CD4-positive, alpha-beta T cell treated with Interleukin-6 at 100 ng/mL for 8 hours (primary cell): Measurements from ENCODE around the gene NCAPD3.
"Not testable (repeated sequence)": the region's sequence is repeated elsewhere in the genome, so short reads cannot be mapped to it uniquely, and the experiment has no call there.

Experiments
- DNase-seq: peaks from one replicate; pipeline ENCODE4 v3.0.0-alpha.2; 2020; ENCODE audit warnings: mixed read lengths, low spot score

Gene NCAPD3

DNA sequence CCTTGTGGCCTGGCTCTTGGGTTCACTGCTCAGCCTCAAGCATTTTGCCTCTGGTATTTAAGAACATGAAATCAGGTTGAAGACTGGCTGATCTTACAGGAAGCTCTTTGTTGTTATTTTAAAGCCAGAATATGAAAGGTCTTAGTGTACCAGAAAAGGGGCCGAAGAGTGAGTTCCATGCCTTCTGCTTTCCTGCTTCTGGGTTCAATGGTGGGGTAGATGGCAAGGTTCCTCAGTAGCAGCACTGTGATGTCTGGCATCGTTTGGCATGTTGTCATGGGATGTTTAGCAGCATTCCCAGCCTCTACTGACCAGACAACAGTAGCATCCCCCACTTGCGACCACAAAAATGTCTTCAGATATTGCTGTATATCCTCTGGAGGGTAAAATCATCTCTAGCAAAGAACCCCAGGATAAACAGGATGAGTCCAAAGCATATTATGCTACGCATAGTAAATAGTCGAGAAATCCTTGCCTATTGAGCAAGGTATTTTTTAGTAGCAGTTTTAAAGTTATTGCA, 3.1 kb upstream of the NCAPD3 start:
- DNase-seq = no peak

DNA sequence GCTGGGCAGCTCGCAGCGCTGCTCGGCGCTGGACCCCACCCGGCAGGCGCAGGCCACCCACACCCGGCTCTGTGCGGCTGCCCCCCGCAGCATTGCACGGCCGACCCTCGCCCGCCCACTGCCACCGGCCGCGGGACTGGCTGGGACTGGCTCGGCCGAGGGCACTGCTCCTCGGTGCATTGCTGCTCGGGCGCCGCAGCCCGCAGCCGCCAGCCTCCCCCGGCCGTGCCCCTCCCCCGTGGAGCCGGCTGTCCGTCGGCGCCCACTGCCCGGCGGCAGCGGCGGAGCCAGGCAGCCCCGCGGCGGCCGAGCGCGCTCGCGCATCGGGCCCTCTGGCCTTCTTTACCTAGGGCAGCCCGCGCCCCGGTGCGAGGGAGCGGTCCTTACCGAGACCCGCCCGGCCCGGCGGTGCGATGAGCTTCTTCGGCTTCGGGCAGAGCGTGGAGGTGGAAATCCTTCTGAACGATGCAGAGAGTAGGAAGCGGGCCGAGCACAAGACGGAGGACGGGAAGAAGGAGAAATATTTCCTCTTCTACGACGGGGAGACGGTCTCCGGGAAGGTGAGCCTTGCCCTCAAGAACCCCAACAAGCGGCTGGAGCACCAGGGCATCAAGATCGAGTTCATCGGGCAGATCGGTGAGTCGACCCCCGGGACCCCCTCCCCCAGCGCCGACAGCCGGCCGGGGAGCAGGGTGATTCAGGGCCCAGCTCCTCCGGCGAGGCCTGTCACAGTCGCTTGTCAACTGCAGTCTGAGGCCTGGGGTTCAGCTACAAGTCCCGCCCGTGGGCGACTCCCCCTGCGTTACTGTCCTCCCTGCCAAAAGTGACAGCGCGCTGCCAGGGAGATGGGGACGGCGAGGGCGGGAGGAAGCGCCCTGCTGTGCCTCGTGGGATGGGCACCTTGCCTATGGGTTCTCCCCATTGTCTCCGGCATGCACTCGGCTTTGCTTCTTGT, 1.2 kb upstream of the NCAPD3 start:
- peak; percentile 47 for DNase-seq

DNA sequence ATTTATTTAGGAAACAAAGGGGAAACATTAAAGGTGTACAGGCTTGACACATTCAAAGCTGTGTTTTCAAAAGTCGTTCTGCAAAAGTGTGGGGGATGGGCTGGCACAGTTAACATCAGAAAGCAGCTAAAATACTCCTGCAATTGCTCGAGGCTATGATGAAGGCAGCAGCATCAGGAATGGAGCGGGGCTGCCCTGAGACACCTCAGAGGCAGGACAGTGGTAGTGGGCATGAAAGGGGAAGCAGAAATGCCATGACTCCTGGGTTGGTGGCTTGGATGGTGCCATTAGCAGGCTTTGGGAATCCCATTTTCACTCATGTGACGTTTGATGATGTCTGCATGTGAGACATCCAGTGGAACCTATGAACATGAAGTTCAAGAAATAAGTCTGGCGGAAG, 646 bp downstream of the NCAPD3 start:
- DNase-seq = no peak

DNA sequence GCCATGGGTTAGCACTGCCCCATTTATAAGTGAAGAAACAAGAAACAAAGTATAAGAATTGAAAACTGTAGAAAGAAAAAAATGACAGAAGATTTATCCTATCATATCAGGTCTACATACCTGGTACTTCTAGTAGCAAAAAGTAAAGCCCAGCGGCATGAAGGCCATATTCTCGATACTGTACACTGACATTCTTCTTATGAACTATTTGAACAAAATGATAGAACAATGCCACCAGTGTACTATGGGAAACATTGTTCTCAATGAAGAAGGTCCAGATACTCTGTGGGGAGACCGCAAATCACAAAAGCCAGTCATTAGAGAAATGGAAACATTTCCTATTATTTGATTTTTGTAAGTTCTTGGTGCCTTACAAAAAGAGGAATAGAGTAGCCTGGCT, 7.0 kb downstream of the NCAPD3 start:
- no peak for DNase-seq

DNA sequence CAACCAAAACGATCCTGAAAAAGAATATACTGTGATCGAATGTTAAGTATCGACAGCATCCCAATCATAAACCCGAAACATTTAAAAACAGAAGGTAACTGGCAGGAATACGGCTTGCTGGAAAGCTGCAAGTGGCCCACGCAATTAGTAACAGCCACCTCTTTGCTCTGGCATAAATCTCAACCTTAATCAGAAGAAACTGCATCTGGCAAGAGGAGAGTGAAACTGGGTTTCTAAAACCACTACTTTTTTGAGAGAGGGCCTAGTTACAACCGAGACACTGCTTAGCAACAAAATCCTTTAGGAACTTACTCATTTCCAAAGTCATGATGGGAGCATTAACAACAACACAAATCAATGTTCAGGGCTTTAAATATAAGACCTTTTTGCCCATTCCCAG, 7.9 kb downstream of the NCAPD3 start:
- DNase-seq = no peak

DNA sequence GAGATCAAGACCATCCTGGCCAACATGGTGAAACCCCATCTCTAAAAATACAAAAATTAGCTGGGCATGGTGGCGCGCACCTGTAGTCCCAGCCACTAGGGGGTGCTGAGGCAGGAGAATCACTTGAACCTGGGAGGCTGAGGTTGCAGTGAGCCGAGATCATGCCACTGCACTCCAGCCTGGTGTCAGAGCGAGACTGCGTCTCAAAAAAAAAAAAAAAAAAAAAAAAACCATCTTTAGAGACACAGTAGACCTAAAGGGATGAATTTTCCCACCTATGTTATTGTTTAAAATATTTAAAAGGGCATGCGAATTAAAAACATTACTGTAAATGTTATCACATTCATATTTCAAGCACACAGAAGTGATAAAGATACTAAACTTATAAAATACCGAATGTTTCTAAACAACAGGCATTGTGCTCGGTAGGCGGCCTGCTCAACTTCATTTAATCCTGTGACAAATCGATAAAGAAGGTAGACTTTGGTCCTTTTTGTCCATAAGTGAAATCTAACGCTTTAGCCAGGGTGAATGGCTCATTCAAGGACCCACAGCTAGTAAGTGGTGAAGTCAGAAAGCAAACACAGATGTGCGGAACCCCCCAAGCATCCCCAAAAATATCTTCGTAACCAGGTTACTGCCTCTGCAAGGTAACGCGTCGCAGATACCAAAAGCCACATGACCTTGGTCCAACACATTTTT, 16.1 kb downstream of the NCAPD3 start:
- DNase-seq = peak; percentile 48

DNA sequence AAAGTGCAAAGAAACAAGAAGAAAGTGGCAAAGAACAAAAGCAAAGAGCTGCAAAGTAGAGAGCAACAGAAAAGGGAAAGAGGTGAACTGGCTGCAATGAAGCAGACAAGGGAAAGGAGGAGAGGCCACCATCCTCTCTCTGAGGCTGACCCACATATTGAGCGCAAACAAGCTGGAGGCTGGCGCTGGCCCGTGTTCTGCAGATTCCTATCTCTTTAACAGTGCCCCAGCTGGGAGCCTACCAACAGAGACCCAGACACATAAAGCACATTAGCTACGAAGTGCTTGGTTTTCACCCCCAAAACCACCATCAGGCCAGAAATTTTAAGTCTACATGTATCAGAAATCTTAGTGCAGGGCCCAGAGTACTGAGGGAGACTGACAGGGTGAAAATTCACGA, 17.6 kb downstream of the NCAPD3 start:
- no peak for DNase-seq

DNA sequence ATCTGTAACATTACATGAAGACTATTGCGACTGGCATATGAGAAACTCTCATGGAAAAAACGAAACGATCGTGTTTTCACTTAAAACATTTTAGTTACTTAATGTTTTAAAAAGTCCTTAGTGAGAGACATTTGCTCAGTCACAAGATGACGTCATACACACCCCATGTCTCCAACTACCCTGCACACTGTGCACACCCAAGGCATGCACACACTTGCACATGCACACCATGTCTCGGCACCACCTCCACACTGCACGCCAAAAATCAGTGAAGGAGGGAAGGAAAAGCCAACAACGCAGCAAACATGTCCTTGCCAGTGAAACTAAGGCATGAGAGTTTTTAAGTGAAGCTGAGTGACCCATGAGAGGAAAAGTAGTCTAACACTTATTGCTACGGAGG, 18.0 kb downstream of the NCAPD3 start:
- no peak for DNase-seq

DNA sequence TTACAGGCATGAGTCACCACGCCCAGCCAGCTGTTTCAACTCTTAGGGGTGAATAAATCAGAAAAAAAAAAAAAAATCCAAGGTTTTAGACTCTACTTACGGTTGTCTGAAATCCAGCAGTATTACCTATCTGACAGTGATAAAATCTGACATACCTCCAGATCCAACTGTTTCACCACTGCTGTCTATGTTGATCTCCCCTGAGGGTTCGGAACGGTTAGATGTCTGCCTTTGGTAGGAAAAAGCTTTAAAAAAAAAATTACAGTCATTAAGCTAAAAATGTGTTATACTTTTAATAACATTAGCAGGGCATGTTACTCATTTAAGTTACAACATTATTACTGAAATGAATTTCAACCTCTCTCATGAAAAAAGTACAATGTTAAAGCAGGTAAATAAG, 21.1 kb downstream of the NCAPD3 start:
- no peak for DNase-seq

DNA sequence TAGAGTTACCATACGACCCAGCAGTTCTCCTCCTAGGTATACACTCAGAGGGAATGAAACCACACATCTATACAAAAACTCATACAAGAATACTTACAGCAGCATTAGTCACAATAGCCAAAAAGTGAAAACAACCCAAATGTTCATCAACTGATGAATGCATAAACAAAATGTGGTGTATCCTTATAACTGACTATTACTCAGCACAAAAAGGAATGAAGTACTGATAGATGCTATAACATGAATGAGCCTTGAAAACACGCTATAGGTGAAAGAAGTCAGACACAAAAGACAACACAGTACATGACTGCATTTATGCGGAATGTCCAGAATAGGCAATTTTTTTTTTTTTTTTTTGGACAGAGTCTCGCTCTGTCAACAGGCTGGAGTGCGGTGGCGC, 23.1 kb downstream of the NCAPD3 start:
- no peak for DNase-seq

DNA sequence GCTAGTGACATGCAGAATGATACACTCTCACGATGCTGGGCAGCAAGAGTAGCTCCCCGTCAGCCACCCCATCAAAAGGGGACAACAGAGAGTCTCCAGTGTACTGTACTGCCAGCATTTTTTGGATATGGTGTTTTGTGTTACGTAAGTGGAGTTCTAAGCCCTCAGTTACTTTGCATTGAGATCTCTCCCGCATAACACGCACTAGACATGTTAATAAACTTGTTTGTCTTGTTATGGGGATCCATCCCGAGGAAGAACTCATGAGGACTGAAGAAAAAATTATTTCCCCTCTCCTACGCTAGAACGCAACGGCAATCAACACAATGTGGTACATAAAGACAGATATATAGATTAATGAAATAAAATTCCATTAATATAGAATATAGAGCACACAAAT, 24.2 kb downstream of the NCAPD3 start:
- DNase-seq = no peak

DNA sequence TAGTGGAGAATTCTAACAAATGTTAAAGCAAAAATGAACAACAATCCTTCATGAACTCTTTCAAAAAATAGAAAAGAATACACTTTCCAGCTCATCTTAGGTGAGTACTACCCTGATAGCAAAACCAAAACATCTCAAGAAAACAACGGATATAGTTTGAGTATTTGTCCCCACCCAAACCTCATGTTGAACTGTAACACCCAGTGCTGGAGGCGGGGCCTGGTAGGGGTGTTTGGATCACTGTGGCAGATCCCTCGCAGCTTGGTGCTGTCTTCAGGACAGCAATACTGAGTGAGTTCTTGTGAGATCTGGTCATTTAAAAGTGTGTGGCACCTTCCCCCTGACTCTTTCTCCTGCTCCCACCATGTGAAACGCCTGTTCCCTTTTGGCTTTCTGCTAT, 27.0 kb downstream of the NCAPD3 start:
- DNase-seq = peak; percentile 18

DNA sequence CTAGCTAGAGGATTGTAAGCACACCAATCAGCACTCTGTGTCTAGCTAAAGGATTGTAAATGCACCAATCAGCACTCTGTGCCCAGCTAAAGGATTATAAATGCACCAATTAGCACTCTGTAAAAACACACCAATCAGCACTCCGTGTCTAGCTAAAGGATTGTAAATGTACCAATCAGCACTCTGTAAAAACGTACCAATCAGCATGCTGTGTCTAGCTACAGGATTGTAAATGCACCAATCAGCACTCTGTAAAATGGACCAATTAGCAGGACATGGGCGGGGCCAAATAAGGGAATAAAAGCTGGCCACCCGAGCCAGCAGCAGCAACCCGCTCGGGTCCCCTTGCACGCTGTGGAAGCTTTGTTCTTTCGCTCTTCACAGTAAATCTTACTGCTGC, 35.7 kb downstream of the NCAPD3 start:
- DNase-seq = not testable (repeated sequence)

DNA sequence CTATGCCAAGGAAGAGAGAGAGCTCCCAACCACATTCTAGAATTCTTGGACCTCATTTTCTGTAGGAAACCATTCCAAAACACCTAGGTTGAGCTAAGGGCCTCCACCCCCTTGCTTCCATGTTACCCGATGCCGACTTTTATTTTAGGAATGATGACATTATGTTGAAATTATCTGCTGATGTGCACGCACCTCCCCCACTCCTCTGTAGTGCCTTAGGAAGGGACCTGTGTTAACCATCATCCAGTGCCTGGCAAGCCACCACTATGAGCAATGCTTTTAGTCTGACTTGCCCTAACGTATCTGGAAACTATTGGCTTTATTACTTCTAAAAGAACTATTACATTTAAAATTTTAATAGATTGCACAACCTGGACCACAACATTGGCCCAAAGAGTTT, 42.1 kb downstream of the NCAPD3 start:
- DNase-seq = no peak

DNA sequence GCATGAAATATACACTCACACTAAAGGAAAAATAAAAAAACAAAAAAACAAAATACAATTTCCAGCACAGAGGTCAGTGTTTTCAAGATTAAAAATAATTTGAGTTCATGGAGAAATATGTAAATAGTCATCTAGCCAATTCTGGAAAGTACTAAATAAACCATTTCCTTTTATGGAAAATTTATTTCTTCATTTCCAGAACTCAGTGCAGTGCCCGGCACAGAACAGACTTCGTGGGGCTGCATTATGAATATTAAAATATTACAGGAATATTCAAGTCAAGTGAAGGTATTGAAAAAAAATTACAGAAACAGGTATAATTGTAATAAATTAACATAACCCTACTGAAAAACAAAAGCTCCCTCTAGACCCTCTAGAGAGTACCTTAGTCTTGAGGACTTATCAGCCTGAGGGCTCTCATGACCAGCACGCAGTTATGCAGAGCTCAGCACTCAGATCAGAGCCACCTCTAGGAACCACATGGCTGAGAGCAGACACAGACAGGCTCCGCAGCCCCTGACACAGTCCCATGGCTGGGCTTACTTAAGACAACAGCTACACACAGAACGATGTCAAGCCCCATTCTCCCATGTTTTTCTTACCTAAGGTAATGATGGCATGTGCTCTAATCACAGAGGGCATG, 45.6 kb downstream of the NCAPD3 start:
- no peak for DNase-seq

DNA sequence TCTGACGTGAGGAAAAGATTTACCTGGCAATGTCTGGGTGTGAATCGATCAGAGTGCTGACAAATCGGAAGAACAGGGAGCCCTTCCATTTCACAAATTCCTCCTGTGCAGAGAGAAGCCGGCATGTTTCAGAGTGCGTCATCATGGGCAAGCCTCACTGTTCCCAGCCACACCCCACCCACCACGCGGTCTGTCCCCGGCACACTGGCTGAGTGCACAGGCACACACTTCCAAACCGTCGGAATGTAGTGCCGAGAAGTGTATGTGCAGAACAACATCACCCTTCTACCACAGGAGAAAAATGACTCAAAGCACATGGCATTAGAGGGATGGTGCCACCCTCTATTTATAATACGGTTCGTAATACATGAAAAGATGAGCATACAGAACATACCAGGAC, 47.5 kb downstream of the NCAPD3 start:
- no peak for DNase-seq

DNA sequence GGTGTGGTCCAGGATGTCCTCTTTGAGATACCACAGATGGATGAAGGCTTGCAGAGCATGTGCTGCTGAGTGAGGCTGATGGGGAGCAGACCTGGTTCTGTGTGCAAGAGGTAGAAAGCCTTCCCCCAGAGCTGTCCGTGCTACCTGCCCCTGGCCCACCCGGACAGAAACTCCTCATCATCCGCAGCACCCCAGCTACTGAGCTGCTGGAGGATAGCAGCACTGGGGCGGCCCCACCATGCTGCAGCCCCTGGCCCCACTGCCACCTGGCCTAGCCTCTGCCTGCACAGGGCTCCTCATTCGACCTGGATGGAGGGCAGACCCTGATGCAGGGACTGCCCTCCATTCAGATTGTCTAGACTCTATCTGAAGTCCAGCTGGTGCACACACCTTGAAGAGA, 50.5 kb downstream of the NCAPD3 start:
- DNase-seq = no peak

DNA sequence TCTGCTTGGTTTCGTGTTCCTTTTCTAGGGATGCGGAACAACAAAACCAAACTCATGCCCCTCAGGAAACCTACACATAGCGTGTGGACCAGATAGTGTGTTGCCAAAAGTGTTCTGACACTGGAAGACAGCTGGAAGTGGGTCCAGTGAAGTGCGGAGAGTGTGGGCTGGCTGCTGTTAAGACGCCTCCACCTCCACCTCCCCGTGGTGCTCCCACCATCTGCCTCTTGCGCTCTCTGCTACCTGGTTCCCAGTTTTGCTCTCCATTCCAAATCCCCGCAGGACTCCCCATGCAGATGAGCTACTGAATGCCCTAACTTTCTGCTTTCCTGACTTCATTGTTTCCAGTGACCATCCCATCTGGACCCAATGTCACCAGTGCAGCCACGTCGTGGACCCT, 51.8 kb downstream of the NCAPD3 start:
- no peak for DNase-seq

DNA sequence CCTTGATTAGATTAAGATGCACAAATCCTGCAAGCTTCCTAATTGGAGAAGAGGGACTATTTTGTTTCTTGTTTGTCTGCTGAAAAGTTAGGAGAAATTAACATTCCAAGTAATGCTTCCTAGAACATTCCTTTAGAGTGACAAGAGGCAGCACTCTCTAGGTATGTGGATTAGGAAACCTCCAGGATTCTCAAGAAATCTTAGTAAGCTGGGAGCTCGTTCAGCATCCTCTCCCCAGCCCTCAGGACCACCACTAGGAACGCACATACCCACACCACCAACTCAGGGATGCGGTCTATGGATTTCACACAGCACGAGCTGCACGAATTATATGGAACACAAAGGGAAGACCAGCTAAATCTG, 52.9 kb downstream of the NCAPD3 start:
- DNase-seq = no peak

DNA sequence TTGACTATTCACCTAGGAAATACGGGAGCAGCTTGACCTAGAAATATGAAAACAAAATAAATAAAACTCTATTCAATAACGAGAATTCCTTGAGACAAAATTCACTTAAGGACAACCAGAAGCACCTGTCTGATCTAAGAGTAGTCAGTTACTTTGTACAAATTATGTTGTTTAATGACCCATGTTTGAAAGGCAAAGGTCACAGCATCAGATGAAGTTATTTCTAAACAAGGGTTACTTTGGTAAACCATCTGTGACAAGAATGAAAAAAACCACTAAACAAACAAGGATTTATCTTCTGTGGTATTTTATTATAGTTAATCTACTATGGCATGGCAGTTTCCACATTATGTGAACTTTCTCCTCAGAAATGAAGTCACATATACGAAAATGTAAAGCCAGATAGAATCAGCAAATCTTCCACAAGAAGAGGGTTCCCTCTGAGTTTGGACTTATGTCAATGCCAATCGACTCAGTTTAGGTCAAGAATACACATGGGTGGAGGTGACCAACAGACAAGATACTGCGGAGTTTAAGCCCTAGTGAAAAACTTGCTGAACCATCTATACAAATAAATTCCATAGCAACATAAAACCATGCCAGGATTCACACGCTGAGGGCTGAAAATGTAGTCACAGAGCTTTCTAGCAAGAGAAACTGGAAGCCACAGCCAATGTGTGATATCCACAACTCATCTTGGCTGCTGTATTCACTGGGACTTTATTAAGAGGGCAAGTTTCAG, 53.4 kb downstream of the NCAPD3 start:
- no peak for DNase-seq

DNA sequence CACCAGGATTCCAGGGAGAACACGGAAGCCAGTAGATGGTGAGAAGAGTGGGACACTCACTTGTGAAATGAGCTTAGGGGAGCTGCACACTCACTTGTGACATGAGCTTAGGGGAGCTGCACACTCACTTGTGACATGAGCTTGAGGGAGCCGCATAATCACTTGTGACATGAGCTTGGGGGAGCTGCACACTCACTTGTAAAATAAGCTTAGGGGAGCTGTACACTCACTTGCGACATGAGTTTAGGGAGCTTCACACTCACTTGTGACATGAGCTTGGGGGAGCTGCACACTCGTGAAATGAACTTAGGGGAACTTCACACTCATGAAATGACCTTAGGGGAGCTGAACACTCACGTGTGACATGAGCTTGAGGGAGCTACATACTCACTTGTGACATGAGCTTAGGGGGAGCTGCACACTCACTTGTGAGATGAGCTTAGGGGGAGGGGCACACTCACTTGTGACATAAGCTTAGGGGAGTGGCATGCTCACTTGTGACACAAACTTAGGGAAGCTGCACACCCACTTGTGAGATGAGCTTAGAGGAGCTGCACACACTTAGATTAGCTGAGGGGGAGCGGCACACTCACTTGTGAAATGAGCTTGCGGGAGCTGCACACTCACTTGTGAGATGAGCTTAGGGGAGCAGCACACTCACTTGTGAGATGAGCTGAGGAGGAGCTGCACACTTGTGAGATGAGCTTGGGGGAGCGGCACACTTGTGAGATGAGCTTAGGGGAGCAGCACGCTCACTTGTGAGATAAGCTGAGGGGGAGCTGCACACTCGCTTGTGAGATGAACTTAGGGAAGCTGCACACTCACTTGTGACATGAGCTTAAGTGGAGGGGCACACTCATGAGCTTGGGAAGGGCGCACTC, 59.0 kb downstream of the NCAPD3 start:
- DNase-seq = no peak
